Epithelial cell of alveolus of lung (primary cell): Measurements from ENCODE around the gene MAPK1IP1L. TPM values are rescaled to one million over a fixed set of nuclear protein-coding genes. Genes with fewer than 3 reads are reported as not detected.

Source experiments
- total RNA-seq: library from RNA; depleted of rRNA; stranded (reverse); fragments of >200 nt; gene quantifications from 2 replicates; pipeline ENCODE4 v1.2.1, GENCODE V29; 2015

The MAPK1IP1L gene
- total RNA-seq: 64.2 and 92.8 TPM in 2 replicates

GRCh38 chr14:55051423-55052268 is at the start of gene MAPK1IP1L:
Gene MAPK1IP1L, plus strand, starts transcription at chr14:55051647. Its CDS starts 10,037 bp downstream, at chr14:55061684.

GRCh38 chr14:55026793-55027561 is 24.5 kb upstream of the MAPK1IP1L start, which contains the start of the genes SOCS4 and WDHD1:
Gene SOCS4, plus strand, starts transcription at chr14:55027236. Its CDS starts 15,806 bp downstream, at chr14:55043042.
Gene WDHD1, minus strand, starts transcription at chr14:55027099. Its CDS starts 312 bp downstream, at chr14:55026787.

Other genes with a start within 250 kb of the MAPK1IP1L start
- gene GCH1, start 148.8 kb upstream of the MAPK1IP1L start, total RNA-seq: 3.3 and 10.6 TPM in 2 replicates
- 8.2 and 10.1 TPM in 2 replicates for gene WDHD1, start 24.5 kb upstream of the MAPK1IP1L start, total RNA-seq
- gene SOCS4, start 24.4 kb upstream of the MAPK1IP1L start, total RNA-seq: 11.1 and 14.7 TPM in 2 replicates
- gene LGALS3, start 77.6 kb downstream of the MAPK1IP1L start, total RNA-seq: 282 and 341 TPM in 2 replicates
- gene DLGAP5, start 139.9 kb downstream of the MAPK1IP1L start, total RNA-seq: 18.1 and 29.1 TPM in 2 replicates
- 12.8 and 18.6 TPM in 2 replicates for gene FBXO34, start 219.8 kb downstream of the MAPK1IP1L start, total RNA-seq